Transverse colon (tissue), 4 donors: ENCODE data around the gene FGGY. TPM values are rescaled to one million over a fixed set of nuclear protein-coding genes. Genes with fewer than 3 reads are reported as not detected.

Experiments used
- DNase-seq: peaks from one replicate; pipeline ENCODE4 v3.0.0-alpha.2; 2019
- H3K27ac ChIP-seq, 4 donors: fragments of 200-600 bp; sonication (generic); 2 replicates each; pipeline ENCODE4 v1.5.1; 2016 to 2018; ENCODE audit warnings: inconsistent platforms in 4 of 4
- H3K27me3 ChIP-seq: fragments of 200-600 bp; sonication (generic); 2 replicates; pipeline ENCODE4 v1.5.1; 2017; ENCODE audit warnings: inconsistent platforms
- H3K36me3 ChIP-seq, 4 donors: fragments of 200-600 bp; sonication (generic); 2 replicates each; pipeline ENCODE4 v1.5.1; 2017 to 2019; ENCODE audit warnings: inconsistent platforms in 4 of 4
- H3K4me1 ChIP-seq, 4 donors: fragments of 200-600 bp; sonication (generic); 2 replicates each; pipeline ENCODE4 v1.5.1; 2017 to 2020; ENCODE audit warnings: inconsistent platforms in 4 of 4
- H3K4me3 ChIP-seq, 4 donors: fragments of 200-600 bp; sonication (generic); 1 replicate in 1 of 4; 2 replicates in 3 of 4; pipeline versions ENCODE4 v1.5.1 to v1.6.1; 2017 to 2019; ENCODE audit warnings: inconsistent platforms in 4 of 4
- H3K9me3 ChIP-seq, 2 donors: fragments of 200-600 bp; sonication (generic); 2 replicates each; pipeline ENCODE4 v1.5.1; 2017 to 2019; ENCODE audit warnings: inconsistent platforms in 2 of 2
- CTCF ChIP-seq, 5 experiments: fragments of 200-600 bp in 3 of 5; fragments of 450-650 bp in 2 of 5; sonication (generic) in 3 of 5; IDR thresholded peaks; 1 replicate in 2 of 5; 2 replicates in 3 of 5; pipeline ENCODE4 v1.5.1; 2016 to 2017; ENCODE audit warnings: antibody characterized with exemption in 5 of 5, inconsistent platforms in 3 of 5, mild to moderate bottlenecking in 2 of 5, moderate library complexity in 1 of 5
- EP300 ChIP-seq: sonication (generic); formaldehyde crosslinking; IDR thresholded peaks from one replicate; pipeline ENCODE4 v1.6.1; 2017; ENCODE audit warnings: antibody characterized with exemption, low read depth
- POLR2A ChIP-seq: fragments of 450-650 bp; IDR thresholded peaks from one replicate; pipeline ENCODE4 v1.6.1; 2016; ENCODE audit warnings: antibody characterized with exemption, mild to moderate bottlenecking, moderate library complexity
- POLR2AphosphoS5 ChIP-seq, 3 donors: sonication (generic); formaldehyde crosslinking; IDR thresholded peaks; one replicate each; pipeline ENCODE4 v1.6.1; 2016; ENCODE audit warnings: antibody characterized with exemption in 3 of 3
- WGBS, 2 donors: methylation state at CpG; one replicate each; pipeline ENCODE4 v1.1.5; 2018; ENCODE audit warnings: low coverage in 1 of 2; 5-methylcytosine and 5-hydroxymethylcytosine counted together
- in situ Hi-C, 4 donors: fragments of 200-750 bp; cut with MboI; loops; one replicate each; pipeline versions ENCODE4 v1.15.0 to v1.15.1; 2017; ENCODE audit warnings: low sequenced_read_pairs in 3 of 4, low pct_ligation_motif_present in 1 of 4, low pct_unique_long_range_greater_than_20kb in 1 of 4
- intact Hi-C: fragments of 100-400 bp; cut with DNase I; formaldehyde crosslinking; loops from one replicate; pipeline ENCODE4 v1.15.1; 2023; ENCODE audit warnings: low total_unique reads
- total RNA-seq, 4 donors: library from RNA; depleted of rRNA; stranded (reverse); fragments of >200 nt; gene quantifications; one replicate each; pipeline ENCODE4 v1.1.0, GENCODE V29; 2016

FGGY gene
- total RNA-seq, 4 donors from 2014 or later: 18.2 to 97.7 (median 27.1) TPM

- no peak overlapping the region for H3K27ac ChIP-seq
- intact Hi-C loops: no loop called here
- no peak for DNase-seq
- no peak overlapping the region for H3K4me3 ChIP-seq
- H3K4me1 ChIP-seq: peaks cover 6 to 34% (median 11%) of the 10 kb centered on the region in 4 donors
- no peaks in the 10 kb centered on the region for H3K36me3 ChIP-seq
- no peak for TF ChIP-seq EP300
- no peak for TF ChIP-seq CTCF (IDR thresholded peaks at IDR 0.05)
- TF ChIP-seq POLR2AphosphoS5 (IDR thresholded peaks at IDR 0.05): no peak
- no peak for TF ChIP-seq POLR2A
- peaks cover 0 to 9% of the 10 kb centered on the region in 2 donors for H3K9me3 ChIP-seq
- no peaks in the 10 kb centered on the region for H3K27me3 ChIP-seq
- WGBS, 2 donors: 80 to 94% methylated on average over 3 to 4 of the region's 4 CpGs
- in situ Hi-C loops: no loop called here
Observed at GRCh38 chr1:59736744-59737143, 439.9 kb downstream of the FGGY start.

- peaks cover 0 to 9% of the 10 kb centered on the region in 2 donors for H3K9me3 ChIP-seq
- peak overlapping the region in 1 of 4 donors; percentile 24 for H3K27ac ChIP-seq
- H3K4me1 ChIP-seq: peaks cover 0 to 27% (median 2%) of the 10 kb centered on the region in 4 donors
- H3K36me3 ChIP-seq: no peaks in the 10 kb centered on the region
- no peaks in the 10 kb centered on the region for H3K27me3 ChIP-seq
- H3K4me3 ChIP-seq: no peak overlapping the region
- intact Hi-C loops (no loop called here), in situ Hi-C loops (no loop called here)
- no peak for TF ChIP-seq EP300
- no peak for TF ChIP-seq CTCF (IDR thresholded peaks at IDR 0.05)
- TF ChIP-seq POLR2AphosphoS5 (IDR thresholded peaks at IDR 0.05): no peak
- no peak for TF ChIP-seq POLR2A
- WGBS, 2 donors: 54 to 65% methylated on average over 3 to 5 of the region's 5 CpGs
- no peak for DNase-seq
Observed at GRCh38 chr1:59737638-59738037, 440.7 kb downstream of the FGGY start.

- in situ Hi-C loops: no loop called here
- WGBS, 2 donors: 34 to 41% methylated on average over 3 of the region's 3 CpGs
- no peak for DNase-seq
- Histone ChIP-seq H3K4me3 (no peak overlapping the region), H3K27me3 (no peaks in the 10 kb centered on the region), H3K36me3 (no peaks in the 10 kb centered on the region), H3K27ac (peak overlapping the region in 2 of 4 donors; percentile 1 to 24), H3K4me1 (peaks cover 0 to 27% (median 1%) of the 10 kb centered on the region in 4 donors), H3K9me3 (peaks cover 0 to 9% of the 10 kb centered on the region in 2 donors)
- intact Hi-C loops: no loop called here
- TF ChIP-seq POLR2A: no peak
- no peak for TF ChIP-seq POLR2AphosphoS5 (IDR thresholded peaks at IDR 0.05)
- TF ChIP-seq EP300: no peak
- TF ChIP-seq CTCF (IDR thresholded peaks at IDR 0.05): no peak
Observed at GRCh38 chr1:59738152-59738551, 441.3 kb downstream of the FGGY start.

- TF ChIP-seq EP300 (no peak), POLR2AphosphoS5 (IDR thresholded peaks at IDR 0.05) (no peak), CTCF (IDR thresholded peaks at IDR 0.05) (no peak), POLR2A (no peak)
- in situ Hi-C loops (no loop called here), intact Hi-C loops (no loop called here)
- H3K4me3 ChIP-seq: no peak overlapping the region
- H3K27me3 ChIP-seq: no peaks in the 10 kb centered on the region
- H3K27ac ChIP-seq: peak overlapping the region in 2 of 4 donors; percentile 4 to 24
- 77 to 82% methylated on average over 1 to 2 of the region's 2 CpGs for whole genome bisulfite sequencing, 2 donors
- H3K4me1 ChIP-seq: peaks cover 0 to 24% (median 1%) of the 10 kb centered on the region in 4 donors
- no peaks in the 10 kb centered on the region for H3K36me3 ChIP-seq
- DNase-seq: no peak
- H3K9me3 ChIP-seq: peaks cover 0 to 9% of the 10 kb centered on the region in 2 donors
Observed at GRCh38 chr1:59738591-59739015, 441.7 kb downstream of the FGGY start.
